Muscle layer of colon (tissue), 2 donors: ENCODE data around the gene LPP.

Source experiments
- H3K27ac ChIP-seq: one replicate; pipeline ENCODE4 v1.7.0; 2013; ENCODE audit warnings: low read depth, mild to moderate bottlenecking, low read length, moderate library complexity
- H3K27me3 ChIP-seq, 2 donors: one replicate each; pipeline ENCODE4 v1.7.0; 2013; ENCODE audit warnings: low read length in 2 of 2, mild to moderate bottlenecking in 2 of 2; ENCODE audit not compliant: insufficient read depth in 2 of 2, control insufficient read depth in 1 of 2
- H3K36me3 ChIP-seq: one replicate; pipeline ENCODE4 v1.7.0; 2013; ENCODE audit warnings: mild to moderate bottlenecking, low read length; ENCODE audit not compliant: insufficient read depth
- H3K4me1 ChIP-seq: one replicate; pipeline ENCODE4 v1.7.0; 2013; ENCODE audit warnings: mild to moderate bottlenecking, low read length; ENCODE audit not compliant: insufficient read depth
- H3K4me3 ChIP-seq, 2 donors: one replicate each; pipeline ENCODE4 v1.7.0; 2013; ENCODE audit warnings: low read length in 2 of 2, low read depth in 1 of 2, mild to moderate bottlenecking in 1 of 2, moderate library complexity in 1 of 2
- H3K9ac ChIP-seq: one replicate; pipeline ENCODE4 v1.7.0; 2013; ENCODE audit warnings: low read length
- H3K9me3 ChIP-seq: one replicate; pipeline ENCODE4 v1.7.0; 2013; ENCODE audit warnings: mild to moderate bottlenecking, low read length
- donor health status: abdominal sarcoma.
- donor health status: Adenocarcinoma of cecum.

LPP gene

DNA sequence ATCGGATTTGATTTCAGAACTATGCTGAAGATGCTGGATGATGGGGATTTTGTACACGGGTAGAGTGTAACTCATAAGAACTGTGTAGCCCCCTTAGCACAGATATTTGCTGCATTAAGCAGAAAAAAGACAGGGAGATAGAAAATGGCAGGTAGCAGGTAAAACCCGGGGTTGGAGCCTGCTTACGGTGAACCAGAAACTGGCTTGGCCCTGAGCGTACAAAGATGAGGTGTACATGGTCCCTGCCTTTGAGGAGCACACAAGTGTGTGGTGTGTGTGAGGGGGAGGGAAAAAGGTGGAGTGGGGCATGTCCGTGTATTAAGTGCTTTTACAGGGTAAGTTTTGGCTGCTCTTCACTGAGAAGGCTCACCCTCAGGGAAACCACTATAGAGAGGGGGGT lies 3.5 kb downstream of the LPP start:
- H3K9ac ChIP-seq = peak overlapping the region; percentile 15
- peak overlapping the region; percentile 75 for H3K27ac ChIP-seq
- H3K4me1 ChIP-seq = peaks cover 65% of the 10 kb centered on the region
- no peaks in the 10 kb centered on the region for H3K9me3 ChIP-seq
- no peaks in the 10 kb centered on the region for H3K36me3 ChIP-seq
- peak overlapping the region in 1 of 2 donors; percentile 15 for H3K4me3 ChIP-seq
- H3K27me3 ChIP-seq = no peaks in the 10 kb centered on the region

DNA sequence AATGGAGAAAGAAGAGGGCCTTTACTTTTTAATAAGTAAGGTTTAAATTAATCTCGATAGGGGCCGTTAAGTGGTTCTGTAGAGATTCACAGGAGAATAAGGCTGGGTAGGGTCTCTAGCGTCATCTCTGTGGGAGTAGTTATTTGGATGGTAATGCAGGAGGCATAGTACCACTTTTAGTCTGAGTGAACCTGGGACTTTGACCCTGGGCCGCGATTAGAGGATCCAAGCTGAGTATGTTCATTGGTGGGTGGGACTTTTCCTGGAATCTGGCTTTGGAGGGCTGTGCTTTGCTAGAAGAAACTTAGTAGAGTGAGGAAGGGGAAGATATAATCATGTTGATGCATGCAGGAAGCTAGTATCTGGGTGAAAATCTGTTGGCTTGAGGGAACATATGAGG lies 4.0 kb downstream of the LPP start:
- no peaks in the 10 kb centered on the region for H3K9me3 ChIP-seq
- peak overlapping the region; percentile 75 for H3K27ac ChIP-seq
- no peaks in the 10 kb centered on the region for H3K36me3 ChIP-seq
- peak overlapping the region; percentile 15 for H3K9ac ChIP-seq
- peaks cover 59% of the 10 kb centered on the region for H3K4me1 ChIP-seq
- H3K4me3 ChIP-seq = no peak overlapping the region
- no peaks in the 10 kb centered on the region for H3K27me3 ChIP-seq

DNA sequence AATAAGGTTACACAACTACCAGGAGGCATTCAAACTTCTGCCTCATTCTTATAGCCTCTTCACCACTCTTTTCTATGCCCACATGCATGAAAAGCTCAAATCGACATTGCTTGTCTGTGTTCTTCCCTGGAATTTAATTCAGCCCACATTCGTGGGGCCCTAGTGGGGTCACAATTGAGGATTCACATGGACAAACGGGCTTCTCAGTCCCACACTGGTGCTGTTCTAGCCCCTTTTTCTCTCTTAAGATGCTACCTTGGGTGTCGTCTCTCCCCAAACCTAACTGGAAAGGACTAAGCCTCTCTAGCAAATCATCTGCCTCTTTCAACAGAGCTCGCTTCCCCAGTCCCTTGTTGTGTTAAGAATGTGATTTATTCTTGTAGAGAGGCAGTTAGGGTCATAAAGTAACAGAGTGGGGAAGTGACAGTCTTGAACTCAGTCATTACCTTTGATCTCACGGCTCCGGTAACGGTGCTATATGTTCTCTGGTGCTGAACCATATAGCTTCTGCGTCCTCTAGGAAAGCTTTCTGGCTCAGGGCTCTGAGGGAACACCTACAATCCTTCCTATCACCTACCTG lies 4.9 kb downstream of the LPP start:
- H3K9me3 ChIP-seq = no peaks in the 10 kb centered on the region
- peak overlapping the region in 1 of 2 donors; percentile 51 for H3K4me3 ChIP-seq
- H3K9ac ChIP-seq = peak overlapping the region; percentile 80
- H3K36me3 ChIP-seq = no peaks in the 10 kb centered on the region
- peaks cover 65% of the 10 kb centered on the region for H3K4me1 ChIP-seq
- H3K27me3 ChIP-seq = no peaks in the 10 kb centered on the region
- peak overlapping the region; percentile 75 for H3K27ac ChIP-seq

DNA sequence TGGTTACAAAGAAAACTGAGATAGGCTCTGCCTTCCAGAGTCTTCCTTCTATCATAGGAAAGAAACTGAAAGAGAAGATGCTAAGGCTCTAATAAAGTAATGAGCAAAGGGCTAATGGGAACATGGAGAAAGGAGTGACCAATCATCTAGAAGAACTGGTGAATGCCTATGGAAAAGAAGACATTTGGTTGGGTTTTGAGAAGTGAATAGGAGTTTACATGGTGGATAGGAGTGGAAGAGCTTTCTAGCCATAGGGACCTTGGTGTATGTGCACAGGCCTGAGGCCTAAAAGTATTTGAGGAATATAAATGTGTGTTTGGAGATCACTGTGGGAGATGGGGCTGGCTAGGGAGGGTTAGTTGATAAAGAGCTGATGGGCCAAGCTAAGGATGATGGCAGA lies 6.8 kb downstream of the LPP start:
- H3K4me1 ChIP-seq = peaks cover 74% of the 10 kb centered on the region
- no peak overlapping the region for H3K4me3 ChIP-seq
- H3K27ac ChIP-seq = no peak overlapping the region
- no peaks in the 10 kb centered on the region for H3K27me3 ChIP-seq
- H3K9ac ChIP-seq = no peak overlapping the region
- H3K36me3 ChIP-seq = no peaks in the 10 kb centered on the region
- H3K9me3 ChIP-seq = no peaks in the 10 kb centered on the region

DNA sequence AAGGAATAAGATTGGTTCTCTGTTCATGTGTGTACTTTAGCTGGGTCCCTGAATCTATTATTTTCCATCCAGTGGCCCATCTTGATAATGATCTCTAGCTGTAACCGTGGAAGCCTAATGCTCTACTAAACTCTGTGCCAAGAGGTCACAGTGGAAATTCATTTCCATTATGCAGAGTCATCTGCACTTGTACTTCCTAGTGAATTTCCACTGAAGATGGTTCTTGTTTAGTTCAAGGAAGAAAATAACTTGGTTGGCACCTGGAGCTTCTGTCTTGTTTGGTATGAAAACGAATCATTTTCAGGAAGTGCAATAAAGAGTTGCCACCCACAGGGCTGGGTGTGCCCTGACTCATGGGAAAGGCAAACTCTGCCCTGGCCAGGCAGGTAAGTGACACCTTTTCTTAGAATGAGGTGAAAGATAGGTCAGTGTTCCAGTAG lies 10.3 kb downstream of the LPP start:
- Histone ChIP-seq H3K4me3 (no peak overlapping the region), H3K27ac (peak overlapping the region; percentile 17), H3K9me3 (no peaks in the 10 kb centered on the region), H3K27me3 (no peaks in the 10 kb centered on the region), H3K36me3 (no peaks in the 10 kb centered on the region), H3K9ac (no peak overlapping the region), H3K4me1 (peaks cover 54% of the 10 kb centered on the region)

DNA sequence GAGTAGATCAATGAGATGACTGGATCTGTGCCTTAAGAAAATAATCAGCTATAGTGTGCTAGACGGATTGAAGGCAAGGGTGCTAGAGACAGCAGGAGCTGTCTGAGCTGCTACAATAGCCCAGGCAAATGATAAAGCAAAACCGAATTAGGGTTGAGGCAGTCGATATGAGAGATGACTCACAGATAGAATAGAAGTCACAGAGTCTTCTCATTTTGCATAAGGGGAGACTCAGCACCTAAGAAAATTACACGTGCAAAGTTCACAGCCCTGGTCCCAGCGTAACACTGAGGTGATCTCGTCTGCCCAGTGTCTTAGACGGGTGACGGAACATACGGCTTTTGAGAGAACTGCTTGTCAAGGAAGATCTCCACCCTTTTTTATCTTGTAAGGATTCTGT lies 11.6 kb downstream of the LPP start:
- peaks cover 58% of the 10 kb centered on the region for H3K4me1 ChIP-seq
- no peak overlapping the region for H3K4me3 ChIP-seq
- no peaks in the 10 kb centered on the region for H3K36me3 ChIP-seq
- no peaks in the 10 kb centered on the region for H3K9me3 ChIP-seq
- no peak overlapping the region for H3K27ac ChIP-seq
- peak overlapping the region; percentile 13 for H3K9ac ChIP-seq
- no peaks in the 10 kb centered on the region for H3K27me3 ChIP-seq

DNA sequence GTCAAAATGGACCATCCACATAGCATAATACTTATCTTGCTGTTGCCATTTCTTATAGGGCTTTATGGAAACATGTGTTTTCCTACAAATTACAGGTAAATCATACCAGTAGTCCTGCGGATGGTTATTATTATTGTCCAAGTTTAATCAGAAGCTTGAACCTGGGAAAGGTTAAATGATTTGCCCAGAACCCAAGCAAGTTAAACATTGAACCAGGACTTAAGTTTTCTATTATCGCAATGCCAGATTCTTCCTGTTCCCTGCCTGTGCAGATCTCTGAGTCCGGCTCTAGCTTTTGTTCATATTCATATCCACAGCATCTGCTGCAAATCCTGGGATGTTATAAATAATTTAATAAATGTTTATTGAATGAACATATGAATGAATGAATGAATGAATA lies 12.5 kb downstream of the LPP start:
- Histone ChIP-seq H3K27me3 (no peaks in the 10 kb centered on the region), H3K9me3 (no peaks in the 10 kb centered on the region)

DNA sequence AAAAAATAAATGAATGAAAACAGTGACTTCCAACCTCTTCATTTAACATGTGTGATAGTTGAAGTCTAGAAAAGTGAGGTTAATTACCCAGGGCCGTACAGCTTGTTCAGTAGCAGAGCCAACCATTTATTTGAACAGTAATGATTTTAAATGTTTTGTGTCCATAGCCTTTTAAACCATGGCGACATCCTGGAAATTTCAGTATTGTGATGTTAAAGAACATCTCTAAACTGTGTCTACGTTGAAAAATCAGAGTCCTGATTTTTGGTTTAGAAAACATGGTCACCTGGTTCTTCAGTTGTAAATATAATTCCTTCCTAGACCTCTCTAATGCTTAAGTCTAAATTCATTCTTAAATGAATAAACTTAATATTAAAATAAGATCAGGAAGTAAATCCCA lies 14.2 kb downstream of the LPP start:
- no peaks in the 10 kb centered on the region for H3K27me3 ChIP-seq
- H3K4me3 ChIP-seq = no peak overlapping the region
- H3K4me1 ChIP-seq = peaks cover 59% of the 10 kb centered on the region
- no peak overlapping the region for H3K27ac ChIP-seq
- no peaks in the 10 kb centered on the region for H3K36me3 ChIP-seq
- H3K9ac ChIP-seq = no peak overlapping the region
- H3K9me3 ChIP-seq = no peaks in the 10 kb centered on the region

More for the DNA sequence above, 12.5 kb downstream of the LPP start:
- H3K4me1 ChIP-seq = peaks cover 57% of the 10 kb centered on the region
- H3K27ac ChIP-seq = no peak overlapping the region
- no peak overlapping the region for H3K4me3 ChIP-seq
- no peak overlapping the region for H3K9ac ChIP-seq
- H3K36me3 ChIP-seq = no peaks in the 10 kb centered on the region

DNA sequence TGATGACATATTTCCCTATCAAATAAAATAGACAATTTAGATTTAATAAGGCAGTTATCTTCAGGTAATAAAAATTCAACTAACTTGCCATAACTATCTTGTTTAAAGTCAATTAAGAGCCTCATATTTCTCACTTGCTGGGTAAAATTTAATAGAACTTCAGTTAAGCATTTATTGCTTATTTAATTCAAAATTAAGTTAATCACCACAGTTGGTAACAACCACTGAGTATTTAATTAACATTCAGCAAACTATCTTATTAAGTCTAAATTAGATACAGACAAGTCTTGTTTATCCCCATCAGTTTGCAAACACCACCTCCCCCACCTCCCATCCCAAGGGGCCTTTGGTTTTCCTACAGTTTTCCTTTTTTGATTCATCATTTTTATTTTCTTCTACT lies 14.7 kb downstream of the LPP start:
- Histone ChIP-seq H3K4me1 (peaks cover 55% of the 10 kb centered on the region), H3K4me3 (no peak overlapping the region), H3K36me3 (no peaks in the 10 kb centered on the region), H3K27ac (no peak overlapping the region), H3K27me3 (no peaks in the 10 kb centered on the region), H3K9ac (no peak overlapping the region), H3K9me3 (no peaks in the 10 kb centered on the region)

DNA sequence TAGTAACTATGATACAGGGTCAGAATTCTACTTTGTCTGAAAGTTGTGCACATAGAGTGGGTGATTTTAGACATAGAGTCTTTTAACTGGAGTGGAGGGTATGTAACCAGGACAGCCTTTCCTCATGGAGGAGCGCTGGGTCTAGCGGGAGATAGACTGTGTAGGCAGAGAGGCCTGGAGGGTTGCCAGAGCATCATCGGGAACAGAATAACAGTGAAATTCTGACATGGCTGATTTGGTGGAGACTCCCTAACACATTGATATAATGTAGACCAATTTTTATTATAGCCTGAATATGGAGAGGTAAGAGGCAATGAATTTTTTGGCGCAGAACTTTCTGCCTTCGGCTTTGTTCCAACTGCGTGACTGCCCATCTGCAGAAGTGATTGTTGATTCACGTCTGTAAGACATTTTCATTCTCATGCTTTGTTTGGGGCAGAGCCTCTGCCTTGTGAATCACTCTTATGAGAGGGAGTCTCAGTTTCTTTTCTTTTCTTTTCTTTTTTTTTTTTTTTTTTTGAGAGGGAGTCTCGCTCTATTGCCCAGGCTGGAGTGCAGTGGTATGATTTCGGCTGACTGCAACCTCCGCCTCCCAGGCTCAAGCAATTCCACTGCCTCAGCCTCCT lies 16.0 kb downstream of the LPP start:
- Histone ChIP-seq H3K27me3 (no peaks in the 10 kb centered on the region), H3K27ac (peak overlapping the region; percentile 19), H3K4me3 (no peak overlapping the region), H3K36me3 (no peaks in the 10 kb centered on the region), H3K9ac (no peak overlapping the region), H3K4me1 (peaks cover 55% of the 10 kb centered on the region), H3K9me3 (no peaks in the 10 kb centered on the region)

DNA sequence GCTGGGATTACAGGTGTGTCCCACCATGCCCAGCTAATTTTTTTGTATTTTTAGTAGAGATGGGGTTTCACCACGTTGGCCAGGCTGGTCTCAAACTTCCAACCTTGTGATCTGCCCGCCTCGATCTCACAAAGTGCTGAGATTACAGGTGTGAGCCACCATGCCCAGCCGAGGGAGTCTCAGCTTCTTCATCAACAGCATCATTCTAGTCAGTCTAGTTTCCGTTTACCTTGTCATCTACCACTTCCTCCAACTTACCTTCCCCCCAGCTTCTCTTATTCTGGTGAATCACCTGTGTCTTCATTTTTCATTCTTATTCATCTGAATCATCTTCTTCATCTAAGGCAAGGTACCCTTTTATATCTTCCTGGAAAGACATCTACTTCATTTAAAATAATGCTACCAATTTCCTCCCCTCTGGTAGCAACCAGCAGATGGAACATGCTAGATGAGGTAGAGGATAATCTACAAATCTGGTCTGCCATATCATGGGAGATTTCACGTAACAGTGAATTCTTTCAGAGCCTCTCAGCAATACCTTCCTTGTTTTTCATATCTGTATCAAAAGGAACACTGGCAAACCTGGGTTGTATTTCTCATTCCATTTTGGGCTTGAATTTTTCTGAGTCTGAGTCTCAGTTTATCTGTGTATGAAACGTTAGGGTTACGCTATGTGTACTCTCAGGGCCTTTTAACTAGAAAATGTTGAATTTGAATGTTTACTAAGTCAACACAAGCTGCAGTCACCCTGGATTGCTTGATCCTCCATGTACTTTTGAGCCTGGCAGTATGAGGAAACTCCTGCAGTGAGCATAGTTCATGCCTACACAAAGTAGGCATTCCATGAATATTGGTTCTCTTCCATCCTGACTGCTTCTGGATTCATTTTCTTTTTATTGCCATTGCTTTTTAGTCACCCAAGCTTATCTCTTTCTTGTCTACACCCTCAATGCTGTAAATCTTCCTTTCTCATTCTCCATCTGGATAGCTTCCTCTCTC lies 16.8 kb downstream of the LPP start:
- H3K9ac ChIP-seq = no peak overlapping the region
- H3K4me1 ChIP-seq = peaks cover 55% of the 10 kb centered on the region
- H3K27ac ChIP-seq = peak overlapping the region; percentile 19
- H3K27me3 ChIP-seq = no peaks in the 10 kb centered on the region
- no peaks in the 10 kb centered on the region for H3K9me3 ChIP-seq
- H3K36me3 ChIP-seq = no peaks in the 10 kb centered on the region
- H3K4me3 ChIP-seq = no peak overlapping the region
